IPS-11a (cell line): Measurements from ENCODE around the gene ARL15.

Source experiments
- H3K4me3 ChIP-seq: one replicate; pipeline ENCODE4 v1.5.1; 2013; ENCODE audit warnings: low read depth, low read length, control low read depth

Gene ARL15

GRCh38 chr5:53917826-53918225 lies 392.5 kb downstream of the ARL15 start:
- no peak overlapping the region for H3K4me3 ChIP-seq

GRCh38 chr5:53917095-53917494 lies 393.3 kb downstream of the ARL15 start:
- H3K4me3 ChIP-seq = no peak overlapping the region

GRCh38 chr5:53915120-53915519 lies 395.3 kb downstream of the ARL15 start:
- no peak overlapping the region for H3K4me3 ChIP-seq

- H3K4me3 ChIP-seq = no peak overlapping the region
Observed at GRCh38 chr5:53913941-53914340, 396.4 kb downstream of the ARL15 start.

GRCh38 chr5:53908757-53909156 lies 401.6 kb downstream of the ARL15 start:
- no peak overlapping the region for H3K4me3 ChIP-seq

GRCh38 chr5:53907827-53908226 lies 402.5 kb downstream of the ARL15 start:
- no peak overlapping the region for H3K4me3 ChIP-seq

- H3K4me3 ChIP-seq = no peak overlapping the region
Observed at GRCh38 chr5:53906736-53907135, 403.6 kb downstream of the ARL15 start.

- H3K4me3 ChIP-seq = no peak overlapping the region
Observed at GRCh38 chr5:53902296-53902907, 408.0 kb downstream of the ARL15 start.

- no peak overlapping the region for H3K4me3 ChIP-seq
Observed at GRCh38 chr5:53900677-53901076, 409.7 kb downstream of the ARL15 start.

GRCh38 chr5:53895091-53895683 lies 415.2 kb downstream of the ARL15 start:
- H3K4me3 ChIP-seq = no peak overlapping the region

GRCh38 chr5:53893626-53894025 lies 416.7 kb downstream of the ARL15 start:
- H3K4me3 ChIP-seq = no peak overlapping the region

- H3K4me3 ChIP-seq = no peak overlapping the region
Observed at GRCh38 chr5:53892224-53892623, 418.1 kb downstream of the ARL15 start.

GRCh38 chr5:53891159-53891558 lies 419.2 kb downstream of the ARL15 start:
- no peak overlapping the region for H3K4me3 ChIP-seq

- H3K4me3 ChIP-seq = no peak overlapping the region
Observed at GRCh38 chr5:53890490-53890889, 419.9 kb downstream of the ARL15 start.

GRCh38 chr5:53884844-53885243 lies 425.5 kb downstream of the ARL15 start:
- no peak overlapping the region for H3K4me3 ChIP-seq

GRCh38 chr5:53884417-53884816 lies 426.0 kb downstream of the ARL15 start:
- H3K4me3 ChIP-seq = no peak overlapping the region

GRCh38 chr5:53882676-53883031 lies 427.7 kb downstream of the ARL15 start:
- H3K4me3 ChIP-seq = no peak overlapping the region

- H3K4me3 ChIP-seq = no peak overlapping the region
Observed at GRCh38 chr5:53882006-53882675, 428.2 kb downstream of the ARL15 start.

- no peak overlapping the region for H3K4me3 ChIP-seq
Observed at GRCh38 chr5:53879708-53880323, 430.6 kb downstream of the ARL15 start.

GRCh38 chr5:53878015-53878414 lies 432.4 kb downstream of the ARL15 start:
- H3K4me3 ChIP-seq = no peak overlapping the region

- no peak overlapping the region for H3K4me3 ChIP-seq
Observed at GRCh38 chr5:53877243-53877642, 433.1 kb downstream of the ARL15 start.

GRCh38 chr5:53874409-53874808 lies 436.0 kb downstream of the ARL15 start:
- H3K4me3 ChIP-seq = no peak overlapping the region
